Cardiac fibroblast (primary cell): ENCODE results near the gene SLC25A33.

Source experiments
- DNase-seq, 2 donors: peaks; one replicate each; pipeline versions ENCODE4 v3.0.0 to v3.0.0-alpha.2; 2010; ENCODE audit warnings: low read depth in 2 of 2
- H3K4me3 ChIP-seq, 2 donors: replicated peaks in 1 of 2; 1 replicate in 1 of 2; 2 replicates in 1 of 2; pipeline ENCODE4 v1.5.1; 2011; ENCODE audit warnings: low read depth in 2 of 2, low read length in 2 of 2, mild to moderate bottlenecking in 2 of 2, moderate library complexity in 1 of 2
- CTCF ChIP-seq: IDR thresholded peaks from one replicate; pipeline ENCODE4 v1.5.1; 2011; ENCODE audit warnings: low read depth, mild to moderate bottlenecking, low read length, inconsistent platforms

The SLC25A33 gene

GRCh38 chr1:9633493-9633892, 94.2 kb downstream of the SLC25A33 start:
- no peak for DNase-seq
- TF ChIP-seq CTCF, result no peak
- H3K4me3 ChIP-seq, result no peak overlapping the region

- DNase-seq, result no peak
- TF ChIP-seq CTCF, result no peak
- H3K4me3 ChIP-seq, result no peak overlapping the region
Observed at GRCh38 chr1:9634582-9634981, 95.3 kb downstream of the SLC25A33 start.
